ENCODE measurements around the gene ANKRD37. TPM values are rescaled to one million over a fixed set of nuclear protein-coding genes. Genes with fewer than 3 reads are reported as not detected.

The ANKRD37 gene
- total RNA-seq, 1 donor from 2014 or later = 16.3 TPM

GRCh38 chr4:185405296-185405999 lies 8.8 kb downstream of the ANKRD37 start:
- H3K4me3 Mint-ChIP-seq = no peak overlapping the region
- H3K27ac ChIP-seq = no peak overlapping the region
- no peaks in the 10 kb centered on the region for H4K20me1 ChIP-seq (ENCODE audit: low read depth)
- no peak overlapping the region for H3K27ac Mint-ChIP-seq
- H3K4me3 ChIP-seq = no peak overlapping the region
- H3K36me3 ChIP-seq = peaks cover 6% of the 10 kb centered on the region
- no peaks in the 10 kb centered on the region for H3K79me2 ChIP-seq (ENCODE audit: low read depth)
- H3K4me1 Mint-ChIP-seq = peaks cover 3% of the 10 kb centered on the region
- no peak for TF ChIP-seq EZH2phosphoT487 (IDR thresholded peaks at IDR 0.05)
- H3K9me3 Mint-ChIP-seq = no peaks in the 10 kb centered on the region
- H3K9ac ChIP-seq = no peak overlapping the region
- H3K9me3 ChIP-seq (ENCODE audit: low read depth) = no peaks in the 10 kb centered on the region
- H3K27me3 ChIP-seq = no peaks in the 10 kb centered on the region
- no peaks in the 10 kb centered on the region for H3F3A ChIP-seq (ENCODE audit: low read depth)
- no peak for DNase-seq (ENCODE audit: low spot score)
- H2AFZ ChIP-seq (replicated peaks) = no peak overlapping the region
- peaks cover 22% of the 10 kb centered on the region for H3K36me3 Mint-ChIP-seq
- no peak overlapping the region for H3K4me2 ChIP-seq
- no peaks in the 10 kb centered on the region for H3K27me3 Mint-ChIP-seq (ENCODE audit: insufficient read depth, low read depth)
- no peaks in the 10 kb centered on the region for H3K4me1 ChIP-seq

GRCh38 chr4:185408432-185408831 lies 11.8 kb downstream of the ANKRD37 start:
- no peak for DNase-seq (ENCODE audit: low spot score)
- H3K36me3 Mint-ChIP-seq = peaks cover 16% of the 10 kb centered on the region
- H3K9me3 Mint-ChIP-seq = no peaks in the 10 kb centered on the region
- no peak overlapping the region for H3K27ac Mint-ChIP-seq
- Histone ChIP-seq H2AFZ (replicated peaks) (no peak overlapping the region), H3K4me1 (no peaks in the 10 kb centered on the region), H3K9me3 (ENCODE audit: low read depth) (peaks cover 5% of the 10 kb centered on the region), H3F3A (ENCODE audit: low read depth) (no peaks in the 10 kb centered on the region), H3K36me3 (peaks cover 6% of the 10 kb centered on the region), H3K27ac (no peak overlapping the region), H4K20me1 (ENCODE audit: low read depth) (no peaks in the 10 kb centered on the region), H3K27me3 (no peaks in the 10 kb centered on the region), H3K4me3 (no peak overlapping the region), H3K9ac (no peak overlapping the region), H3K4me2 (no peak overlapping the region), H3K79me2 (ENCODE audit: low read depth) (no peaks in the 10 kb centered on the region)
- peaks cover 3% of the 10 kb centered on the region for H3K4me1 Mint-ChIP-seq
- TF ChIP-seq EZH2 (IDR thresholded peaks at IDR 0.05) = no peak
- no peak for TF ChIP-seq EZH2phosphoT487 (IDR thresholded peaks at IDR 0.05)
- no peak for TF ChIP-seq CTCF (IDR thresholded peaks at IDR 0.05)
- H3K4me3 Mint-ChIP-seq = no peak overlapping the region
- H3K27me3 Mint-ChIP-seq (ENCODE audit: insufficient read depth, low read depth) = peaks cover 5% of the 10 kb centered on the region

GRCh38 chr4:185411849-185412248 lies 15.2 kb downstream of the ANKRD37 start:
- Histone ChIP-seq H3F3A (ENCODE audit: low read depth) (no peaks in the 10 kb centered on the region), H3K4me3 (no peak overlapping the region), H3K27me3 (no peaks in the 10 kb centered on the region), H3K4me2 (no peak overlapping the region), H2AFZ (replicated peaks) (no peak overlapping the region), H3K27ac (no peak overlapping the region), H3K9ac (no peak overlapping the region), H3K4me1 (no peaks in the 10 kb centered on the region), H3K36me3 (peaks cover 6% of the 10 kb centered on the region), H4K20me1 (ENCODE audit: low read depth) (no peaks in the 10 kb centered on the region), H3K9me3 (ENCODE audit: low read depth) (peaks cover 5% of the 10 kb centered on the region), H3K79me2 (ENCODE audit: low read depth) (no peaks in the 10 kb centered on the region)
- H3K4me3 Mint-ChIP-seq = no peak overlapping the region
- H3K36me3 Mint-ChIP-seq = peaks cover 21% of the 10 kb centered on the region
- no peaks in the 10 kb centered on the region for H3K9me3 Mint-ChIP-seq
- no peaks in the 10 kb centered on the region for H3K4me1 Mint-ChIP-seq
- peaks cover 5% of the 10 kb centered on the region for H3K27me3 Mint-ChIP-seq (ENCODE audit: insufficient read depth, low read depth)
- no peak overlapping the region for H3K27ac Mint-ChIP-seq
- TF ChIP-seq CTCF (IDR thresholded peaks at IDR 0.05) (no peak), EZH2 (IDR thresholded peaks at IDR 0.05) (no peak), EZH2phosphoT487 (IDR thresholded peaks at IDR 0.05) (no peak)
- no peak for DNase-seq (ENCODE audit: low spot score)

GRCh38 chr4:185412412-185412811 lies 15.8 kb downstream of the ANKRD37 start:
- Mint-ChIP-seq H3K36me3 (peaks cover 23% of the 10 kb centered on the region), H3K4me3 (no peak overlapping the region), H3K27ac (no peak overlapping the region), H3K9me3 (no peaks in the 10 kb centered on the region), H3K27me3 (ENCODE audit: insufficient read depth, low read depth) (peaks cover 5% of the 10 kb centered on the region), H3K4me1 (no peaks in the 10 kb centered on the region)
- H3K4me3 ChIP-seq = no peak overlapping the region
- H3K9ac ChIP-seq = no peak overlapping the region
- H4K20me1 ChIP-seq (ENCODE audit: low read depth) = no peaks in the 10 kb centered on the region
- peaks cover 6% of the 10 kb centered on the region for H3K36me3 ChIP-seq
- H3K9me3 ChIP-seq (ENCODE audit: low read depth) = peaks cover 5% of the 10 kb centered on the region
- H3K27ac ChIP-seq = no peak overlapping the region
- TF ChIP-seq EZH2phosphoT487 (IDR thresholded peaks at IDR 0.05) (no peak), CTCF (IDR thresholded peaks at IDR 0.05) (no peak), EZH2 (IDR thresholded peaks at IDR 0.05) (no peak)
- no peaks in the 10 kb centered on the region for H3K27me3 ChIP-seq
- H3K4me2 ChIP-seq = no peak overlapping the region
- no peak for DNase-seq (ENCODE audit: low spot score)
- no peaks in the 10 kb centered on the region for H3K4me1 ChIP-seq
- no peaks in the 10 kb centered on the region for H3F3A ChIP-seq (ENCODE audit: low read depth)
- H3K79me2 ChIP-seq (ENCODE audit: low read depth) = no peaks in the 10 kb centered on the region
- no peak overlapping the region for H2AFZ ChIP-seq (replicated peaks)

All from neural progenitor cell (in vitro differentiated cells).